ENCODE results near the gene WWC2.

WWC2 gene

DNA sequence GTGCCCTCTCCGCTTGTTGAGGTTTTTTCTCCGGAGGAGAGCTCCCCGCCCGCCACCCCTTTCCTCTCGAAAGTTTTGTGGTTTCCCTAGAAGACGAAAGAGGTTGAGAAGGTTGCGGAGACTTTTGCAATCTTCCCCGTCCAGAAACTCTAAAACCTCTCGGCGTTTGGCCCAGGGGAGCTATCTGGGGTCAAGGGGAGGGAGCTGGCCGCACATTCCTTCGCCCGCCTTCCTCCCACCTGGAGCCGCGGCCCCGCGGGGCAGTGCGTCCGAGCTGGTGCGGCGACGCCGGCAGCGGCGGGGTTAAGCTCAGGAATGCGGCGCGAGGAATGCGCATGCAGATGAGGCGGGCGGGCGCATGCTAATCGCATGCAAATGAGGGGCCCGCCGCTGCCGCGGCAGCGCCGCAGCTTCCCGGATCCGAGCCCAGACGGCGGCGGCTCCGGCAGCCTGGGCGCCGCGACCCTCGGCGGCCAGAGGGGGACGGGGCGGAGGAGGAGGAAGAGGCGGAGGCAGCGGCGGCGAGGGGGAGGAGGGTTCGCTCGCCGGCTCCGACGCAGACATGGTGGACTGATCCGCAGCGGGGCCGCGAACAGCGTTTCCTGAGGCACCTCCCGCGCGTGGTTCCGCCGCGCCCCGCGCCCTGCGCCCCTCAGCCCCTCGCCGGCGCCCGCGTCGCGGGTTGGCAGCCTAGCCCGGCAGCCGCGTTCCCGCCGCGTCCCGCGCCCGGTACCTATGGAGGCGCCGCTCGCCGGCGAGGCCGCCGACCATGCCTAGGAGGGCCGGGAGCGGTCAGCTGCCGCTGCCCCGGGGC is at the start of gene WWC2 (continued):
- TF ChIP-seq, protein P1, sequence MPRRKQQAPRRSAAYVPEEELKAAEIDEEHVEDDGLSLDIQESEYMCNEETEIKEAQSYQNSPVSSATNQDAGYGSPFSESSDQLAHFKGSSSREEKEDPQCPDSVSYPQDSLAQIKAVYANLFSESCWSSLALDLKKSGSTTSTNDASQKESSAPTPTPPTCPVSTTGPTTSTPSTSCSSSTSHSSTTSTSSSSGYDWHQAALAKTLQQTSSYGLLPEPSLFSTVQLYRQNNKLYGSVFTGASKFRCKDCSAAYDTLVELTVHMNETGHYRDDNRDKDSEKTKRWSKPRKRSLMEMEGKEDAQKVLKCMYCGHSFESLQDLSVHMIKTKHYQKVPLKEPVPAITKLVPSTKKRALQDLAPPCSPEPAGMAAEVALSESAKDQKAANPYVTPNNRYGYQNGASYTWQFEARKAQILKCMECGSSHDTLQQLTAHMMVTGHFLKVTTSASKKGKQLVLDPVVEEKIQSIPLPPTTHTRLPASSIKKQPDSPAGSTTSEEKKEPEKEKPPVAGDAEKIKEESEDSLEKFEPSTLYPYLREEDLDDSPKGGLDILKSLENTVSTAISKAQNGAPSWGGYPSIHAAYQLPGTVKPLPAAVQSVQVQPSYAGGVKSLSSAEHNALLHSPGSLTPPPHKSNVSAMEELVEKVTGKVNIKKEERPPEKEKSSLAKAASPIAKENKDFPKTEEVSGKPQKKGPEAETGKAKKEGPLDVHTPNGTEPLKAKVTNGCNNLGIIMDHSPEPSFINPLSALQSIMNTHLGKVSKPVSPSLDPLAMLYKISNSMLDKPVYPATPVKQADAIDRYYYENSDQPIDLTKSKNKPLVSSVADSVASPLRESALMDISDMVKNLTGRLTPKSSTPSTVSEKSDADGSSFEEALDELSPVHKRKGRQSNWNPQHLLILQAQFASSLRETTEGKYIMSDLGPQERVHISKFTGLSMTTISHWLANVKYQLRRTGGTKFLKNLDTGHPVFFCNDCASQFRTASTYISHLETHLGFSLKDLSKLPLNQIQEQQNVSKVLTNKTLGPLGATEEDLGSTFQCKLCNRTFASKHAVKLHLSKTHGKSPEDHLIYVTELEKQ (tag by site-specific recombination; IDR thresholded peaks at IDR 0.05; ENCODE audit: borderline replicate concordance): no peak
- TF ChIP-seq ZNF23 (tag by site-specific recombination; IDR thresholded peaks at IDR 0.05; ENCODE audit: borderline replicate concordance) (no peak), ZNF426 (tag by site-specific recombination; IDR thresholded peaks at IDR 0.05) (no peak), GLI2 (tag by site-specific recombination; IDR thresholded peaks at IDR 0.05; ENCODE audit: borderline replicate concordance, low read depth) (no peak), ZNF621 (tag by site-specific recombination; IDR thresholded peaks at IDR 0.05) (no peak), WT1 (tag by site-specific recombination; IDR thresholded peaks at IDR 0.05) (peak; percentile 48; the same call in 1 of the 2 replicates), ZNF211 (tag by site-specific recombination; IDR thresholded peaks at IDR 0.05; ENCODE audit: low read depth) (no peak), HOXC10 (CRISPR knock-in tag; IDR thresholded peaks at IDR 0.05) (no peak), ZFP37 (tag by site-specific recombination; IDR thresholded peaks at IDR 0.05) (0 out of 2 replicates have a peak, but pooled peaks have one; percentile 23), ZNF747 (tag by site-specific recombination; IDR thresholded peaks at IDR 0.05) (no peak), OVOL3 (tag by site-specific recombination; IDR thresholded peaks at IDR 0.05) (no peak), ZNF654 (tag by site-specific recombination; IDR thresholded peaks at IDR 0.05; ENCODE audit: low read depth) (no peak), RBAK (tag by site-specific recombination; IDR thresholded peaks at IDR 0.05) (no peak), ZNF571 (tag by site-specific recombination; IDR thresholded peaks at IDR 0.05) (no peak), ZNF792 (tag by site-specific recombination; IDR thresholded peaks at IDR 0.05) (no peak), KLF10 (tag by site-specific recombination; IDR thresholded peaks at IDR 0.05) (peak; percentile 89), ZFP69B (tag by site-specific recombination; IDR thresholded peaks at IDR 0.05) (no peak)
- TF ChIP-seq, protein P2, sequence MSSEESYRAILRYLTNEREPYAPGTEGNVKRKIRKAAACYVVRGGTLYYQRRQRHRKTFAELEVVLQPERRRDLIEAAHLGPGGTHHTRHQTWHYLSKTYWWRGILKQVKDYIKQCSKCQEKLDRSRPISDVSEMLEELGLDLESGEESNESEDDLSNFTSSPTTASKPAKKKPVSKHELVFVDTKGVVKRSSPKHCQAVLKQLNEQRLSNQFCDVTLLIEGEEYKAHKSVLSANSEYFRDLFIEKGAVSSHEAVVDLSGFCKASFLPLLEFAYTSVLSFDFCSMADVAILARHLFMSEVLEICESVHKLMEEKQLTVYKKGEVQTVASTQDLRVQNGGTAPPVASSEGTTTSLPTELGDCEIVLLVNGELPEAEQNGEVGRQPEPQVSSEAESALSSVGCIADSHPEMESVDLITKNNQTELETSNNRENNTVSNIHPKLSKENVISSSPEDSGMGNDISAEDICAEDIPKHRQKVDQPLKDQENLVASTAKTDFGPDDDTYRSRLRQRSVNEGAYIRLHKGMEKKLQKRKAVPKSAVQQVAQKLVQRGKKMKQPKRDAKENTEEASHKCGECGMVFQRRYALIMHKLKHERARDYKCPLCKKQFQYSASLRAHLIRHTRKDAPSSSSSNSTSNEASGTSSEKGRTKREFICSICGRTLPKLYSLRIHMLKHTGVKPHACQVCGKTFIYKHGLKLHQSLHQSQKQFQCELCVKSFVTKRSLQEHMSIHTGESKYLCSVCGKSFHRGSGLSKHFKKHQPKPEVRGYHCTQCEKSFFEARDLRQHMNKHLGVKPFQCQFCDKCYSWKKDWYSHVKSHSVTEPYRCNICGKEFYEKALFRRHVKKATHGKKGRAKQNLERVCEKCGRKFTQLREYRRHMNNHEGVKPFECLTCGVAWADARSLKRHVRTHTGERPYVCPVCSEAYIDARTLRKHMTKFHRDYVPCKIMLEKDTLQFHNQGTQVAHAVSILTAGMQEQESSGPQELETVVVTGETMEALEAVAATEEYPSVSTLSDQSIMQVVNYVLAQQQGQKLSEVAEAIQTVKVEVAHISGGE (tag by site-specific recombination; conservative IDR thresholded peaks at IDR 0.05; ENCODE audit: low read depth): no peak
- TF ChIP-seq, protein P3, sequence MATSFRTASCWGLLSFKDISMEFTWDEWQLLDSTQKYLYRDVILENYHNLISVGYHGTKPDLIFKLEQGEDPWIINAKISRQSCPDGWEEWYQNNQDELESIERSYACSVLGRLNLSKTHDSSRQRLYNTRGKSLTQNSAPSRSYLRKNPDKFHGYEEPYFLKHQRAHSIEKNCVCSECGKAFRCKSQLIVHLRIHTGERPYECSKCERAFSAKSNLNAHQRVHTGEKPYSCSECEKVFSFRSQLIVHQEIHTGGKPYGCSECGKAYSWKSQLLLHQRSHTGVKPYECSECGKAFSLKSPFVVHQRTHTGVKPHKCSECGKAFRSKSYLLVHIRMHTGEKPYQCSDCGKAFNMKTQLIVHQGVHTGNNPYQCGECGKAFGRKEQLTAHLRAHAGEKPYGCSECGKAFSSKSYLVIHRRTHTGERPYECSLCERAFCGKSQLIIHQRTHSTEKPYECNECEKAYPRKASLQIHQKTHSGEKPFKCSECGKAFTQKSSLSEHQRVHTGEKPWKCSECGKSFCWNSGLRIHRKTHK (tag by site-specific recombination; IDR thresholded peaks at IDR 0.05): no peak
- TF ChIP-seq, protein P4, sequence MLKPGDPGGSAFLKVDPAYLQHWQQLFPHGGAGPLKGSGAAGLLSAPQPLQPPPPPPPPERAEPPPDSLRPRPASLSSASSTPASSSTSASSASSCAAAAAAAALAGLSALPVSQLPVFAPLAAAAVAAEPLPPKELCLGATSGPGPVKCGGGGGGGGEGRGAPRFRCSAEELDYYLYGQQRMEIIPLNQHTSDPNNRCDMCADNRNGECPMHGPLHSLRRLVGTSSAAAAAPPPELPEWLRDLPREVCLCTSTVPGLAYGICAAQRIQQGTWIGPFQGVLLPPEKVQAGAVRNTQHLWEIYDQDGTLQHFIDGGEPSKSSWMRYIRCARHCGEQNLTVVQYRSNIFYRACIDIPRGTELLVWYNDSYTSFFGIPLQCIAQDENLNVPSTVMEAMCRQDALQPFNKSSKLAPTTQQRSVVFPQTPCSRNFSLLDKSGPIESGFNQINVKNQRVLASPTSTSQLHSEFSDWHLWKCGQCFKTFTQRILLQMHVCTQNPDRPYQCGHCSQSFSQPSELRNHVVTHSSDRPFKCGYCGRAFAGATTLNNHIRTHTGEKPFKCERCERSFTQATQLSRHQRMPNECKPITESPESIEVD (tag by site-specific recombination; IDR thresholded peaks at IDR 0.05): no peak
- TF ChIP-seq, protein P5, sequence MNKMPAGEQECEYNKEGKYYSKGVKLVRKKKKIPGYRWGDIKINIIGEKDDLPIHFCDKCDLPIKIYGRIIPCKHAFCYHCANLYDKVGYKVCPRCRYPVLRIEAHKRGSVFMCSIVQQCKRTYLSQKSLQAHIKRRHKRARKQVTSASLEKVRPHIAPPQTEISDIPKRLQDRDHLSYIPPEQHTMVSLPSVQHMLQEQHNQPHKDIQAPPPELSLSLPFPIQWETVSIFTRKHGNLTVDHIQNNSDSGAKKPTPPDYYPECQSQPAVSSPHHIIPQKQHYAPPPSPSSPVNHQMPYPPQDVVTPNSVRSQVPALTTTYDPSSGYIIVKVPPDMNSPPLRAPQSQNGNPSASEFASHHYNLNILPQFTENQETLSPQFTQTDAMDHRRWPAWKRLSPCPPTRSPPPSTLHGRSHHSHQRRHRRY (tag by site-specific recombination; IDR thresholded peaks at IDR 0.05): no peak
- TF ChIP-seq, protein P6, sequence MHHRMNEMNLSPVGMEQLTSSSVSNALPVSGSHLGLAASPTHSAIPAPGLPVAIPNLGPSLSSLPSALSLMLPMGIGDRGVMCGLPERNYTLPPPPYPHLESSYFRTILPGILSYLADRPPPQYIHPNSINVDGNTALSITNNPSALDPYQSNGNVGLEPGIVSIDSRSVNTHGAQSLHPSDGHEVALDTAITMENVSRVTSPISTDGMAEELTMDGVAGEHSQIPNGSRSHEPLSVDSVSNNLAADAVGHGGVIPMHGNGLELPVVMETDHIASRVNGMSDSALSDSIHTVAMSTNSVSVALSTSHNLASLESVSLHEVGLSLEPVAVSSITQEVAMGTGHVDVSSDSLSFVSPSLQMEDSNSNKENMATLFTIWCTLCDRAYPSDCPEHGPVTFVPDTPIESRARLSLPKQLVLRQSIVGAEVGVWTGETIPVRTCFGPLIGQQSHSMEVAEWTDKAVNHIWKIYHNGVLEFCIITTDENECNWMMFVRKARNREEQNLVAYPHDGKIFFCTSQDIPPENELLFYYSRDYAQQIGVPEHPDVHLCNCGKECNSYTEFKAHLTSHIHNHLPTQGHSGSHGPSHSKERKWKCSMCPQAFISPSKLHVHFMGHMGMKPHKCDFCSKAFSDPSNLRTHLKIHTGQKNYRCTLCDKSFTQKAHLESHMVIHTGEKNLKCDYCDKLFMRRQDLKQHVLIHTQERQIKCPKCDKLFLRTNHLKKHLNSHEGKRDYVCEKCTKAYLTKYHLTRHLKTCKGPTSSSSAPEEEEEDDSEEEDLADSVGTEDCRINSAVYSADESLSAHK (tag by site-specific recombination; IDR thresholded peaks at IDR 0.05): no peak
- TF ChIP-seq, protein P7, sequence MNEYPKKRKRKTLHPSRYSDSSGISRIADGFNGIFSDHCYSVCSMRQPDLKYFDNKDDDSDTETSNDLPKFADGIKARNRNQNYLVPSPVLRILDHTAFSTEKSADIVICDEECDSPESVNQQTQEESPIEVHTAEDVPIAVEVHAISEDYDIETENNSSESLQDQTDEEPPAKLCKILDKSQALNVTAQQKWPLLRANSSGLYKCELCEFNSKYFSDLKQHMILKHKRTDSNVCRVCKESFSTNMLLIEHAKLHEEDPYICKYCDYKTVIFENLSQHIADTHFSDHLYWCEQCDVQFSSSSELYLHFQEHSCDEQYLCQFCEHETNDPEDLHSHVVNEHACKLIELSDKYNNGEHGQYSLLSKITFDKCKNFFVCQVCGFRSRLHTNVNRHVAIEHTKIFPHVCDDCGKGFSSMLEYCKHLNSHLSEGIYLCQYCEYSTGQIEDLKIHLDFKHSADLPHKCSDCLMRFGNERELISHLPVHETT (tag by site-specific recombination; IDR thresholded peaks at IDR 0.05): no peak; the same call in 1 of the 2 replicates
